ENCODE results near the gene CENPO.

DNA sequence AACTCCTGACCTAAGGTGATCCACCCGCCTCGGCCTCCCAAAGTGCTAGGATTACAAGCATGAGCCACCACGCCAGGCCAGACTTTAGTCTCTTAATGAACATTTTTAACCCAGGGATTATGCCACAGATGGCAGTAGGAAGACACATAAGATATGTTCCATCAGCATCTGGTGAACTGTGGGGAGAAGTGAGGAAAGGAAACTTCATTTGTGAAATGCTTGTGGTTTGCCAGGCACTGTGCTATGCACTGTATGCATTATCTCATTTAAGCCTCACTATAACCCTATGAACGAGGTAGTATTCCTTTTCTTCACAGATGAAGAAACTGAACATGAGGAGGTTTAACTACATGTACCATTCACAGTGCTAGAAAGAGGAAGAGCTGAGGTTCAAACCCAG is 29.4 kb upstream of the CENPO start:
- TF ChIP-seq BHLHE40 (IDR thresholded peaks at IDR 0.05; ENCODE audit: borderline replicate concordance) (no peak), FOXM1 (IDR thresholded peaks at IDR 0.05; ENCODE audit: borderline replicate concordance) (no peak), ZNF384 (IDR thresholded peaks at IDR 0.05) (no peak), ARNT (IDR thresholded peaks at IDR 0.05) (no peak), TARDBP (IDR thresholded peaks at IDR 0.05) (no peak), NFRKB (IDR thresholded peaks at IDR 0.05) (no peak), L3MBTL2 (conservative IDR thresholded peaks at IDR 0.05) (no peak), FOXA1 (IDR thresholded peaks at IDR 0.05) (no peak), ELF4 (IDR thresholded peaks at IDR 0.05) (no peak), FOXK2 (IDR thresholded peaks at IDR 0.05) (no peak), SP1 (IDR thresholded peaks at IDR 0.05) (no peak), CTBP1 (IDR thresholded peaks at IDR 0.05; ENCODE audit: borderline replicate concordance) (no peak)
- TF ChIP-seq, protein P1, sequence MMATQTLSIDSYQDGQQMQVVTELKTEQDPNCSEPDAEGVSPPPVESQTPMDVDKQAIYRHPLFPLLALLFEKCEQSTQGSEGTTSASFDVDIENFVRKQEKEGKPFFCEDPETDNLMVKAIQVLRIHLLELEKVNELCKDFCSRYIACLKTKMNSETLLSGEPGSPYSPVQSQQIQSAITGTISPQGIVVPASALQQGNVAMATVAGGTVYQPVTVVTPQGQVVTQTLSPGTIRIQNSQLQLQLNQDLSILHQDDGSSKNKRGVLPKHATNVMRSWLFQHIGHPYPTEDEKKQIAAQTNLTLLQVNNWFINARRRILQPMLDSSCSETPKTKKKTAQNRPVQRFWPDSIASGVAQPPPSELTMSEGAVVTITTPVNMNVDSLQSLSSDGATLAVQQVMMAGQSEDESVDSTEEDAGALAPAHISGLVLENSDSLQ (IDR thresholded peaks at IDR 0.05), result no peak
